Measurements from ENCODE around the gene PCSK4.
"Not testable (repeated sequence)": the region's sequence is repeated elsewhere in the genome, so short reads cannot be mapped to it uniquely, and the experiment has no call there.

The PCSK4 gene

DNA sequence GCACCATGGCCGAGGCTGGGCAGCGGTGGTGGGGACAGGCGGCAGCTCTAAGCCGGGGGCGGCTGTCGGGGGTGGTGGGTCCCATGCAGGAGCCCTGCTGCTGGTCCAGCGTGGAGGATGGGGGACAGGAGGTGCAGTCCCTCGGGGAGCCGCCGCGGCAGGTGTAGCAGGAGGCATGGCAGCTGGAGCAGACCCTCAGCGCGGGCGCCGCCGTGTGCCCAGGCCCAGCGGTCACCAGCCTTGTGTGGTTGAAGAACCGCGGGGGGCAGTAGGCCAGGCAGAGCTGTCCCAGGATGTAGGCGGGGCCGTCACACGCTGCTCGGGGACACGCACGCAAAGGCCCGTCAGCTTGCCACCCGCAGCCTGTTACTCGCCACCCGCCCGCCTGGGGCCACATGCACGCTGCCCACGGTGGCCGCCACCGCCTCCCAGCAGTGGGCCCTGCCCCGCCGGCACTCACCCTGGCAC lies 8.2 kb downstream of the PCSK4 start:
- no peak for DNase-seq (ENCODE audit: extremely low spot score)
- ChIA-PET CTCF (no interaction called here), POLR2A (no interaction called here)
- TF ChIP-seq, protein P1, sequence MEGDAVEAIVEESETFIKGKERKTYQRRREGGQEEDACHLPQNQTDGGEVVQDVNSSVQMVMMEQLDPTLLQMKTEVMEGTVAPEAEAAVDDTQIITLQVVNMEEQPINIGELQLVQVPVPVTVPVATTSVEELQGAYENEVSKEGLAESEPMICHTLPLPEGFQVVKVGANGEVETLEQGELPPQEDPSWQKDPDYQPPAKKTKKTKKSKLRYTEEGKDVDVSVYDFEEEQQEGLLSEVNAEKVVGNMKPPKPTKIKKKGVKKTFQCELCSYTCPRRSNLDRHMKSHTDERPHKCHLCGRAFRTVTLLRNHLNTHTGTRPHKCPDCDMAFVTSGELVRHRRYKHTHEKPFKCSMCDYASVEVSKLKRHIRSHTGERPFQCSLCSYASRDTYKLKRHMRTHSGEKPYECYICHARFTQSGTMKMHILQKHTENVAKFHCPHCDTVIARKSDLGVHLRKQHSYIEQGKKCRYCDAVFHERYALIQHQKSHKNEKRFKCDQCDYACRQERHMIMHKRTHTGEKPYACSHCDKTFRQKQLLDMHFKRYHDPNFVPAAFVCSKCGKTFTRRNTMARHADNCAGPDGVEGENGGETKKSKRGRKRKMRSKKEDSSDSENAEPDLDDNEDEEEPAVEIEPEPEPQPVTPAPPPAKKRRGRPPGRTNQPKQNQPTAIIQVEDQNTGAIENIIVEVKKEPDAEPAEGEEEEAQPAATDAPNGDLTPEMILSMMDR (IDR thresholded peaks at IDR 0.05; ENCODE audit: control extremely low read depth, extremely low read depth, low read depth, missing control alignments), result no peak

DNA sequence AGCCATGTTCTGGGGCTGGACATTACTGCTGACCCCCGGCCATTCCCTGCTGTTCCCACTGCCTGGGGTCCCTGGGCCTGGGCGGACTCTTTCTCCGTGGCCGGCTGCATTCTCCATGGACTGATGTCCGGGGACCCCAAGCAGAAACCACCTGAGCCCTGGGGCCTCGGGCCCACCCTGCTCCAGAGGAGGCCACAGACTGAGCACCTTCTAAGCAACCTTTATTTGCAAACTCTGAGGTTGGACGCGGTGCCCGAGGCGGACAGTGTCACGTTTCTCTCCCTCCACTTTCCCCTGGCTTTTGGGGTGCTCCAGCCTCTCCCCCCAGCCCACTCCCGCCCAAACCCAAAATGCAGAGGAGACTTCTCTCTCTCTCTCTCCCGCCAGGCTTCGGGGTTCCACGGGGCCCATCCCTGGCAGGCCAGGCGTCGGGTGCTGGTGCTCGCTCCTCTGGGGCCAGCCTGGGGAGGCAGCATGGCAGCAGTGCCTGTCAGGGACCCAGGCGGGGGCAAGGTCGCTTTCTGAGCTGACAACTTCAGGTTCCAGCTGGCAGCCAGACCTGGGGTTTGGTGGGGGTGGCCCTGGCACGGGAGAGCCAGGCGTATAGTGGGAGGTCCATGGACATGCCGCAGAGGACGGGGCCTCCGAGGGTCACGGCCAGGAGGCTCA lies 8.8 kb downstream of the PCSK4 start:
- no peak for DNase-seq (ENCODE audit: extremely low spot score)
- POLR2A ChIA-PET, result no interaction called here

GRCh38 chr19:1478934-1479707 lies 11.0 kb downstream of the PCSK4 start, which contains the start of gene C19orf25:
TSS of gene C19orf25 (minus strand) at chr19:1479215. CDS start at chr19:1478903, 312 bp downstream.
- ChIA-PET POLR2A (interaction anchor here (0.6 kb wide), 1 partner anchor 480 kb away, joined by 3 read pairs; no protein-coding TSS in a partner anchor), CTCF (no interaction called here)
- DNase-seq (ENCODE audit: extremely low spot score), result peak; percentile 98
- TF ChIP-seq, protein P1 (IDR thresholded peaks at IDR 0.05; ENCODE audit: control extremely low read depth, extremely low read depth, low read depth, missing control alignments), result no peak

More for the DNA sequence above, 8.8 kb downstream of the PCSK4 start:
- TF ChIP-seq, protein P1 (IDR thresholded peaks at IDR 0.05; ENCODE audit: control extremely low read depth, extremely low read depth, low read depth, missing control alignments), result no peak
- CTCF ChIA-PET, result no interaction called here

GRCh38 chr19:1477056-1477455 lies 13.1 kb downstream of the PCSK4 start:
- DNase-seq (ENCODE audit: extremely low spot score); POLR2A ChIA-PET: not testable (repeated sequence)
- CTCF ChIA-PET, result interaction anchor here (1.2 to 1.3 kb wide), 2 partner anchors 19 to 32 kb away, joined by 3 read pairs; no protein-coding TSS in a partner anchor

DNA sequence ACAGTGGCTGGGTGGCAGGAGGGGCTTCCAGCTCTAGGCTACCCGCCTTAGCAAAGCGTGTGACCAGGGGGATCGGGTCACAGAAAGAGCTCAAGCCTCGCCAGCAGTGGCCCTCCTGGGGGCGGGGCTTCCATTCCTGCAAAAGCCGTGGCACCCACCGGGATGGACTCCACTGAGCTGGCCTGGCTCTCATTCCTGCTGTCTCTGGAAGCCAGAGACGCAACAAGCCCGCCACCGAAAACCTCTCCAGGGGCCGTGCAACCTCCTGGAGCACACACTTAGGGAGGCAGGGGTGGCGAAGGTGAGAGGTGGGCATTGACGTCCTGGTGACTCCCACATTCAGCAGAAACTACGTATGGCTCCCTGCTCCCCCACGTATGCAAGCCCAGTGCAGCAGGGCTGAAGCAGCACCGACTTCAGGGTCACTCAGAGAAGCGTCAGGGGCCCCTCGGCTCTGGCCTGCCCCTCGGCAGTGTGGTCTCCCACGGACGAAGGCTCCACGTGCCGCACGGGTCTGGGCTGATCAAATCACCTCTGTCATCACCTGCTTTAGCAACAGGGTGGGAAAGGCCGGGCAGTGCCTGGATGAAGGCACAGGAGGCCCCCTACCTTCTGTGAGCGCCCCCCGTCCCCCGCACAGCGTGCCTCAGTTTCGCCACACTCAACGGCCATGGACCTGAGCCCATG lies 14.3 kb downstream of the PCSK4 start:
- ChIA-PET CTCF (interaction anchor here (1.1 kb wide), 1 partner anchor 197 kb away, joined by 4 read pairs; no protein-coding TSS in a partner anchor), POLR2A (interaction anchor here (1.1 kb wide), 1 partner anchor 33 kb away, joined by 7 read pairs; no protein-coding TSS in a partner anchor)
- no peak for DNase-seq (ENCODE audit: extremely low spot score)
- TF ChIP-seq, protein P1 (IDR thresholded peaks at IDR 0.05; ENCODE audit: control extremely low read depth, extremely low read depth, low read depth, missing control alignments), result no peak

DNA sequence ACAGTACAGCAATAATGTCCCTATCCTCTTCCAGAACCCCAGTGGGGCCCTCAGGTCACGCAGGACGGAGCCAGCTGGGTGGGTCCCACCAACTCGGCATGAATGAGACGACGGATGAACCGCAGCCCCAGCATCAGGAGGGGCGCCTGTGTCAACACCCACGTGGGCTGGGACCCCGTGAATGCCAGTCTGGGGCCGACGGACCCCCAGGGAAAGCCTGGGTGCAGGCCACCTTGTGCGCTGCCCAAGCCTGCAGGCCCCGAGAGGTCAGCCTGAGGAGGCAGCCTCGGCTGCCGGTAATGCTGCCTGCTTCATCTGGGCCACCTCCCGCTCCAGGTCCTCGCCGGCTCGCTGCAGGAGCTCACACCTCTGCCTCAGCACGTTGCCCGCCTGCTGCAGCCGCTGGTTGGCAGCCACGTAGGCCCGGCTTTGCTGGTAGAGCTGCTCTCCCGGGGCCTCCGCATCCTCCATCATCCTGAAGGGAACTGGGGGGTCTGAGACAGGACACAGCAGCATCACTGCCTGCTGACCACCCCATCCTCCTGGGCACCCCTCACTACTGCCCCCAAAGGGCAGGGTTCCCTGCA lies 15.3 kb downstream of the PCSK4 start:
- CTCF ChIA-PET, result interaction anchor here (1.1 kb wide), 1 partner anchor 196 kb away, joined by 4 read pairs; no protein-coding TSS in a partner anchor
- TF ChIP-seq, protein P1 (IDR thresholded peaks at IDR 0.05; ENCODE audit: control extremely low read depth, extremely low read depth, low read depth, missing control alignments), result no peak
- no peak for DNase-seq (ENCODE audit: extremely low spot score)
- POLR2A ChIA-PET, result interaction anchor here (1.1 kb wide), 1 partner anchor 32 kb away, joined by 7 read pairs; no protein-coding TSS in a partner anchor
